C1 segment of cervical spinal cord (tissue), 14 donors: ENCODE data around the gene SORCS2.

Experiments used
- DNase-seq, 14 donors: peaks; one replicate each; lab custom pipeline; 2025; lab: John Stamatoyannopoulos, UW

Gene SORCS2

GRCh38 chr4:7501873-7502272 is 309.5 kb downstream of the SORCS2 start:
- no peak for DNase-seq

GRCh38 chr4:7503559-7504249 is 311.4 kb downstream of the SORCS2 start:
- no peak for DNase-seq

- DNase-seq = no peak
Measured at GRCh38 chr4:7505116-7505900, 313.0 kb downstream of the SORCS2 start.

GRCh38 chr4:7506119-7506518 is 313.8 kb downstream of the SORCS2 start:
- DNase-seq = peak in 8 of 14 donors; percentile 10 to 39 (median 26)

- no peak for DNase-seq
Measured at GRCh38 chr4:7506572-7506971, 314.2 kb downstream of the SORCS2 start.

GRCh38 chr4:7507381-7507780 is 315.0 kb downstream of the SORCS2 start:
- no peak for DNase-seq

GRCh38 chr4:7510066-7510465 is 317.7 kb downstream of the SORCS2 start:
- DNase-seq = no peak

- DNase-seq = no peak
Measured at GRCh38 chr4:7510538-7510937, 318.2 kb downstream of the SORCS2 start.

GRCh38 chr4:7511525-7511924 is 319.2 kb downstream of the SORCS2 start:
- DNase-seq = no peak

- no peak for DNase-seq
Measured at GRCh38 chr4:7512428-7512827, 320.1 kb downstream of the SORCS2 start.

- no peak for DNase-seq
Measured at GRCh38 chr4:7512946-7513345, 320.6 kb downstream of the SORCS2 start.

- no peak for DNase-seq
Measured at GRCh38 chr4:7513671-7514070, 321.3 kb downstream of the SORCS2 start.

- no peak for DNase-seq
Measured at GRCh38 chr4:7514281-7514680, 321.9 kb downstream of the SORCS2 start.

- no peak for DNase-seq
Measured at GRCh38 chr4:7514789-7515188, 322.5 kb downstream of the SORCS2 start.

- DNase-seq = peak in 1 of 14 donors; percentile 45
Measured at GRCh38 chr4:7515390-7515902, 323.1 kb downstream of the SORCS2 start.

GRCh38 chr4:7516096-7516772 is 323.9 kb downstream of the SORCS2 start:
- DNase-seq = no peak

- DNase-seq = no peak
Measured at GRCh38 chr4:7516773-7517144, 324.4 kb downstream of the SORCS2 start.

GRCh38 chr4:7518871-7519637 is 326.7 kb downstream of the SORCS2 start:
- DNase-seq = peak in 4 of 14 donors; percentile 11 to 92 (median 22)

- DNase-seq = no peak
Measured at GRCh38 chr4:7519638-7520376, 327.5 kb downstream of the SORCS2 start.

GRCh38 chr4:7521666-7522065 is 329.3 kb downstream of the SORCS2 start:
- DNase-seq = no peak
